Measurements from ENCODE around the gene CNNM1.

CNNM1 gene

GRCh38 chr10:99326871-99327270 is 2.3 kb upstream of the CNNM1 start:
- no peak overlapping the region for H3K23ac ChIP-seq (ENCODE audit: low read length in 2 of 2)
- H3K27ac ChIP-seq (ENCODE audit: low read length, poor library complexity, severe bottlenecking), result no peak overlapping the region
- no peak overlapping the region for H3K4ac ChIP-seq (ENCODE audit: low read depth in 1 of 2, low read length in 2 of 2)
- peaks cover 30 to 39% of the 10 kb centered on the region in 2 experiments for H3K27me3 ChIP-seq (ENCODE audit: control insufficient read depth in 1 of 2, insufficient read depth in 1 of 2, low read length in 2 of 2)
- no peak overlapping the region for H3K4me2 ChIP-seq (ENCODE audit: low read length, poor library complexity, severe bottlenecking)
- H2BK12ac ChIP-seq (ENCODE audit: low read length in 2 of 2), result no peak overlapping the region
- H4K8ac ChIP-seq (ENCODE audit: low read length), result no peak overlapping the region
- H3K9me3 ChIP-seq (ENCODE audit: control insufficient read depth, low read length), result no peaks in the 10 kb centered on the region
- H3K18ac ChIP-seq (ENCODE audit: low read depth in 1 of 2, low read length in 2 of 2), result no peak overlapping the region
- H2BK5ac ChIP-seq (ENCODE audit: low read depth, low read length, poor library complexity, severe bottlenecking), result no peak overlapping the region
- 84% methylated on average over 3 of the region's 5 CpGs for WGBS
- H3K9ac ChIP-seq (ENCODE audit: low read length), result no peak overlapping the region
- H3K4me3 ChIP-seq (ENCODE audit: insufficient read depth in 1 of 2, low read depth in 1 of 2, low read length in 2 of 2), result no peak overlapping the region
- no peak overlapping the region for H2AFZ ChIP-seq (ENCODE audit: low read depth, low read length)
- H3K36me3 ChIP-seq (ENCODE audit: control insufficient read depth in 1 of 2, insufficient read depth in 2 of 2, low read depth in 1 of 2, low read length in 2 of 2), result peaks cover 0 to 10% of the 10 kb centered on the region in 2 experiments
- H4K91ac ChIP-seq (ENCODE audit: low read length), result no peak overlapping the region
- no peak overlapping the region for H3K14ac ChIP-seq (ENCODE audit: low read length in 2 of 2)
- peaks cover 18% of the 10 kb centered on the region for H3K4me1 ChIP-seq (ENCODE audit: control insufficient read depth, insufficient read depth, low read depth, low read length)
- H2BK120ac ChIP-seq (ENCODE audit: low read depth, low read length), result no peak overlapping the region
- H2BK15ac ChIP-seq (ENCODE audit: low read depth, poor library complexity, severe bottlenecking), result no peak overlapping the region
- DNase-seq, result no peak
- H3K79me1 ChIP-seq (replicated peaks; ENCODE audit: low read length, poor library complexity, severe bottlenecking), result no peaks in the 10 kb centered on the region
- no peak overlapping the region for H2AK5ac ChIP-seq (ENCODE audit: low read length, severe bottlenecking)

DNA sequence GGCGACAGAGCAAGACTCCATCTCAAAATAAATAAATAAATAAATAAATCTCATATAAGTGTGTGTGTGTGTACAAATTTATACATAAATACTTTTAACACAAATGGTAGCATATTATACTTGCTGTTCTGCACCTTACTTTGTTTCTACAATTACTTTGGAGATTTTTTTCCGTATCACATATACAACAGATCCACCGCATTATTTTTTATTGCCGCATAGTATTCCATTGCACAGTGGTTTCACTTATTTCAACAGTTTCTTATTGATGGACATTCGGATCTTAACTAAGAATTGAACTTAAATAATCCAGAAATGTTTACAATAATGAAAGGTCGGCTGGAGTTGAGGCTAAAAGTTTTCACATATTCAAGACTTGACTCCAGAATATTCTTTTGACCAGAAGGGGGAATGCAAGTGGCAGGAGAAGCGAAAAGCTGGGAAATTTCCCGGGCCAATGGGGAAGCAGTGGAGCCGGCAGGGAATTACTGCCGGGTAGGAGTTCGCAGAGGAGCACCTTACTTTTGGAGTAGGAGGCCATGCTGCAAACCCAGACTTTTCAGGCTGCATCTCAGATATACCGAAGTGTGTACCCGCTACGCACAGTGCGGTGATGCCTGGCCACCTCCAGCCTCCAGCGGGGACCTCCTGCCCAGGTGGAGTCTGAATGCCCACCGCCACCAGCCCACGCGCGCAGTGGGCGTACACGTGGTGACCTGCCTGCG is 415 bp upstream of the CNNM1 start:
- no peak overlapping the region for H3K9ac ChIP-seq (ENCODE audit: low read length)
- no peak overlapping the region for H2AK5ac ChIP-seq (ENCODE audit: low read length, severe bottlenecking)
- H2AFZ ChIP-seq (ENCODE audit: low read depth, low read length), result peak overlapping the region; percentile 89
- H3K4ac ChIP-seq (ENCODE audit: low read depth in 1 of 2, low read length in 2 of 2), result no peak overlapping the region
- peak overlapping the region in 1 of 2 experiments; percentile 77 for H3K23ac ChIP-seq (ENCODE audit: low read length in 2 of 2)
- H4K8ac ChIP-seq (ENCODE audit: low read length), result peak overlapping the region; percentile 76
- H3K36me3 ChIP-seq (ENCODE audit: control insufficient read depth in 1 of 2, insufficient read depth in 2 of 2, low read depth in 1 of 2, low read length in 2 of 2), result peaks cover 0 to 10% of the 10 kb centered on the region in 2 experiments
- H3K4me1 ChIP-seq (ENCODE audit: control insufficient read depth, insufficient read depth, low read depth, low read length), result peaks cover 18% of the 10 kb centered on the region
- H2BK12ac ChIP-seq (ENCODE audit: low read length in 2 of 2), result peak overlapping the region in 1 of 2 experiments; percentile 45
- H3K79me1 ChIP-seq (replicated peaks; ENCODE audit: low read length, poor library complexity, severe bottlenecking), result no peaks in the 10 kb centered on the region
- H3K9me3 ChIP-seq (ENCODE audit: control insufficient read depth, low read length), result no peaks in the 10 kb centered on the region
- peak overlapping the region; percentile 52 to 72 for H3K4me3 ChIP-seq (ENCODE audit: insufficient read depth in 1 of 2, low read depth in 1 of 2, low read length in 2 of 2)
- H4K91ac ChIP-seq (ENCODE audit: low read length), result peak overlapping the region; percentile 46
- DNase-seq, result no peak
- no peak overlapping the region for H2BK120ac ChIP-seq (ENCODE audit: low read depth, low read length)
- peak overlapping the region in 1 of 2 experiments; percentile 48 for H3K18ac ChIP-seq (ENCODE audit: low read depth in 1 of 2, low read length in 2 of 2)
- H3K14ac ChIP-seq (ENCODE audit: low read length in 2 of 2), result peak overlapping the region; percentile 47 to 53
- H2BK15ac ChIP-seq (ENCODE audit: low read depth, poor library complexity, severe bottlenecking), result no peak overlapping the region
- WGBS, result 37% methylated on average over 21 of the region's 23 CpGs
- no peak overlapping the region for H2BK5ac ChIP-seq (ENCODE audit: low read depth, low read length, poor library complexity, severe bottlenecking)
- no peak overlapping the region for H3K27ac ChIP-seq (ENCODE audit: low read length, poor library complexity, severe bottlenecking)
- H3K4me2 ChIP-seq (ENCODE audit: low read length, poor library complexity, severe bottlenecking), result peak overlapping the region; percentile 90
- H3K27me3 ChIP-seq (ENCODE audit: control insufficient read depth in 1 of 2, insufficient read depth in 1 of 2, low read length in 2 of 2), result peaks cover 42% of the 10 kb centered on the region in 2 experiments

- Histone ChIP-seq H3K23ac (ENCODE audit: low read length in 2 of 2) (peak overlapping the region in 1 of 2 experiments; percentile 94), H4K8ac (ENCODE audit: low read length) (no peak overlapping the region), H3K4me1 (ENCODE audit: control insufficient read depth, insufficient read depth, low read depth, low read length) (peaks cover 18% of the 10 kb centered on the region), H2BK5ac (ENCODE audit: low read depth, low read length, poor library complexity, severe bottlenecking) (no peak overlapping the region), H3K27ac (ENCODE audit: low read length, poor library complexity, severe bottlenecking) (no peak overlapping the region), H2BK15ac (ENCODE audit: low read depth, poor library complexity, severe bottlenecking) (no peak overlapping the region), H2BK120ac (ENCODE audit: low read depth, low read length) (no peak overlapping the region), H3K79me1 (replicated peaks; ENCODE audit: low read length, poor library complexity, severe bottlenecking) (no peaks in the 10 kb centered on the region), H2AFZ (ENCODE audit: low read depth, low read length) (peak overlapping the region; percentile 94), H3K18ac (ENCODE audit: low read depth in 1 of 2, low read length in 2 of 2) (peak overlapping the region; percentile 21 to 52), H3K36me3 (ENCODE audit: control insufficient read depth in 1 of 2, insufficient read depth in 2 of 2, low read depth in 1 of 2, low read length in 2 of 2) (peaks cover 0 to 10% of the 10 kb centered on the region in 2 experiments), H3K9ac (ENCODE audit: low read length) (no peak overlapping the region), H2BK12ac (ENCODE audit: low read length in 2 of 2) (no peak overlapping the region), H3K4ac (ENCODE audit: low read depth in 1 of 2, low read length in 2 of 2) (no peak overlapping the region), H4K91ac (ENCODE audit: low read length) (peak overlapping the region; percentile 39), H3K9me3 (ENCODE audit: control insufficient read depth, low read length) (no peaks in the 10 kb centered on the region), H3K4me2 (ENCODE audit: low read length, poor library complexity, severe bottlenecking) (peak overlapping the region; percentile 90), H3K27me3 (ENCODE audit: control insufficient read depth in 1 of 2, insufficient read depth in 1 of 2, low read length in 2 of 2) (peaks cover 42 to 45% of the 10 kb centered on the region in 2 experiments), H2AK5ac (ENCODE audit: low read length, severe bottlenecking) (no peak overlapping the region), H3K4me3 (ENCODE audit: insufficient read depth in 1 of 2, low read depth in 1 of 2, low read length in 2 of 2) (peak overlapping the region; percentile 52 to 72), H3K14ac (ENCODE audit: low read length in 2 of 2) (peak overlapping the region in 1 of 2 experiments; percentile 55)
- peak; percentile 43 for DNase-seq
- WGBS, result 2% methylated on average over 86 of the region's 94 CpGs
Observed at GRCh38 chr10:99329554-99330346, 594 bp downstream of the CNNM1 start.

- 39% methylated on average over 45 of the region's 45 CpGs for WGBS
Observed at GRCh38 chr10:99330347-99330924, 1.3 kb downstream of the CNNM1 start.

More at GRCh38 chr10:99330347-99330924, 1.3 kb downstream of the CNNM1 start:
- Histone ChIP-seq H3K4me3 (ENCODE audit: insufficient read depth in 1 of 2, low read depth in 1 of 2, low read length in 2 of 2) (peak overlapping the region in 1 of 2 experiments; percentile 72), H2BK120ac (ENCODE audit: low read depth, low read length) (no peak overlapping the region), H2AFZ (ENCODE audit: low read depth, low read length) (peak overlapping the region; percentile 94), H3K27me3 (ENCODE audit: control insufficient read depth in 1 of 2, insufficient read depth in 1 of 2, low read length in 2 of 2) (peaks cover 42 to 45% of the 10 kb centered on the region in 2 experiments), H2AK5ac (ENCODE audit: low read length, severe bottlenecking) (no peak overlapping the region), H3K4me1 (ENCODE audit: control insufficient read depth, insufficient read depth, low read depth, low read length) (peaks cover 18% of the 10 kb centered on the region), H3K14ac (ENCODE audit: low read length in 2 of 2) (no peak overlapping the region), H3K4ac (ENCODE audit: low read depth in 1 of 2, low read length in 2 of 2) (no peak overlapping the region), H2BK5ac (ENCODE audit: low read depth, low read length, poor library complexity, severe bottlenecking) (no peak overlapping the region), H3K23ac (ENCODE audit: low read length in 2 of 2) (peak overlapping the region in 1 of 2 experiments; percentile 31), H3K36me3 (ENCODE audit: control insufficient read depth in 1 of 2, insufficient read depth in 2 of 2, low read depth in 1 of 2, low read length in 2 of 2) (peaks cover 0 to 10% of the 10 kb centered on the region in 2 experiments), H3K9ac (ENCODE audit: low read length) (no peak overlapping the region), H2BK15ac (ENCODE audit: low read depth, poor library complexity, severe bottlenecking) (no peak overlapping the region), H3K79me1 (replicated peaks; ENCODE audit: low read length, poor library complexity, severe bottlenecking) (no peaks in the 10 kb centered on the region), H3K27ac (ENCODE audit: low read length, poor library complexity, severe bottlenecking) (no peak overlapping the region), H4K91ac (ENCODE audit: low read length) (peak overlapping the region; percentile 39), H2BK12ac (ENCODE audit: low read length in 2 of 2) (no peak overlapping the region), H3K18ac (ENCODE audit: low read depth in 1 of 2, low read length in 2 of 2) (no peak overlapping the region), H4K8ac (ENCODE audit: low read length) (no peak overlapping the region), H3K4me2 (ENCODE audit: low read length, poor library complexity, severe bottlenecking) (peak overlapping the region; percentile 90), H3K9me3 (ENCODE audit: control insufficient read depth, low read length) (no peaks in the 10 kb centered on the region)
- no peak for DNase-seq
